ENCODE results near the gene TGIF1. TPM values are rescaled to one million over a fixed set of nuclear protein-coding genes. Genes with fewer than 3 reads are reported as not detected.

Gene TGIF1
- total and polyA plus RNA-seq, 9 of the 15 experiments (the other 6 are each of a cell fraction or from before 2014, with no cell fraction given), result 16.1 to 77.7 (median 44.6) TPM

DNA sequence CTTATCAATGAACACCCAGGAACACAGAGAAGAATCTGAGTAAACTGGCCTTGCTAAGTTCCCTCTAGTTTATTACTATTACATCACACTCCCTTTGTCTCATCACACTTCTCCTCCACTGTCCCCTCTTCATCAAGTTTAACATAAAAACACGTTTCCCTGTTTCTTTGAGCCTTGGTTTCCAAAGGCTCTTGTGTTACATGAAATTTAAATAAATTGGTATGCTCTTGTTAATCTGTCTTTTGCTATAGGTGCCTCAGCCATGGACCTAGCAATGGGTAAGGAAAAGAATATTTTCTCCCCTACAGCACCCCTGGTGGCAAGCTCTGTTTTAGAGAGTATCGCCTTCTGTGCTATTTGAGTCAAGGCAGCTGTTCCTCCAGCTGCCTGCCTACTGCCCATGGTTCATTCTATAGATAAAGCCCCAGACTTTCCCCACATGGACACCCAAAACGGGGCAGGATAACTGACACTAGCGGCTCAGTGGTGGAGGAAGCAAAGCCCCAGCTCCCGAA lies 31.8 kb downstream of the TGIF1 start (continued):
- TF ChIP-seq, protein P1, sequence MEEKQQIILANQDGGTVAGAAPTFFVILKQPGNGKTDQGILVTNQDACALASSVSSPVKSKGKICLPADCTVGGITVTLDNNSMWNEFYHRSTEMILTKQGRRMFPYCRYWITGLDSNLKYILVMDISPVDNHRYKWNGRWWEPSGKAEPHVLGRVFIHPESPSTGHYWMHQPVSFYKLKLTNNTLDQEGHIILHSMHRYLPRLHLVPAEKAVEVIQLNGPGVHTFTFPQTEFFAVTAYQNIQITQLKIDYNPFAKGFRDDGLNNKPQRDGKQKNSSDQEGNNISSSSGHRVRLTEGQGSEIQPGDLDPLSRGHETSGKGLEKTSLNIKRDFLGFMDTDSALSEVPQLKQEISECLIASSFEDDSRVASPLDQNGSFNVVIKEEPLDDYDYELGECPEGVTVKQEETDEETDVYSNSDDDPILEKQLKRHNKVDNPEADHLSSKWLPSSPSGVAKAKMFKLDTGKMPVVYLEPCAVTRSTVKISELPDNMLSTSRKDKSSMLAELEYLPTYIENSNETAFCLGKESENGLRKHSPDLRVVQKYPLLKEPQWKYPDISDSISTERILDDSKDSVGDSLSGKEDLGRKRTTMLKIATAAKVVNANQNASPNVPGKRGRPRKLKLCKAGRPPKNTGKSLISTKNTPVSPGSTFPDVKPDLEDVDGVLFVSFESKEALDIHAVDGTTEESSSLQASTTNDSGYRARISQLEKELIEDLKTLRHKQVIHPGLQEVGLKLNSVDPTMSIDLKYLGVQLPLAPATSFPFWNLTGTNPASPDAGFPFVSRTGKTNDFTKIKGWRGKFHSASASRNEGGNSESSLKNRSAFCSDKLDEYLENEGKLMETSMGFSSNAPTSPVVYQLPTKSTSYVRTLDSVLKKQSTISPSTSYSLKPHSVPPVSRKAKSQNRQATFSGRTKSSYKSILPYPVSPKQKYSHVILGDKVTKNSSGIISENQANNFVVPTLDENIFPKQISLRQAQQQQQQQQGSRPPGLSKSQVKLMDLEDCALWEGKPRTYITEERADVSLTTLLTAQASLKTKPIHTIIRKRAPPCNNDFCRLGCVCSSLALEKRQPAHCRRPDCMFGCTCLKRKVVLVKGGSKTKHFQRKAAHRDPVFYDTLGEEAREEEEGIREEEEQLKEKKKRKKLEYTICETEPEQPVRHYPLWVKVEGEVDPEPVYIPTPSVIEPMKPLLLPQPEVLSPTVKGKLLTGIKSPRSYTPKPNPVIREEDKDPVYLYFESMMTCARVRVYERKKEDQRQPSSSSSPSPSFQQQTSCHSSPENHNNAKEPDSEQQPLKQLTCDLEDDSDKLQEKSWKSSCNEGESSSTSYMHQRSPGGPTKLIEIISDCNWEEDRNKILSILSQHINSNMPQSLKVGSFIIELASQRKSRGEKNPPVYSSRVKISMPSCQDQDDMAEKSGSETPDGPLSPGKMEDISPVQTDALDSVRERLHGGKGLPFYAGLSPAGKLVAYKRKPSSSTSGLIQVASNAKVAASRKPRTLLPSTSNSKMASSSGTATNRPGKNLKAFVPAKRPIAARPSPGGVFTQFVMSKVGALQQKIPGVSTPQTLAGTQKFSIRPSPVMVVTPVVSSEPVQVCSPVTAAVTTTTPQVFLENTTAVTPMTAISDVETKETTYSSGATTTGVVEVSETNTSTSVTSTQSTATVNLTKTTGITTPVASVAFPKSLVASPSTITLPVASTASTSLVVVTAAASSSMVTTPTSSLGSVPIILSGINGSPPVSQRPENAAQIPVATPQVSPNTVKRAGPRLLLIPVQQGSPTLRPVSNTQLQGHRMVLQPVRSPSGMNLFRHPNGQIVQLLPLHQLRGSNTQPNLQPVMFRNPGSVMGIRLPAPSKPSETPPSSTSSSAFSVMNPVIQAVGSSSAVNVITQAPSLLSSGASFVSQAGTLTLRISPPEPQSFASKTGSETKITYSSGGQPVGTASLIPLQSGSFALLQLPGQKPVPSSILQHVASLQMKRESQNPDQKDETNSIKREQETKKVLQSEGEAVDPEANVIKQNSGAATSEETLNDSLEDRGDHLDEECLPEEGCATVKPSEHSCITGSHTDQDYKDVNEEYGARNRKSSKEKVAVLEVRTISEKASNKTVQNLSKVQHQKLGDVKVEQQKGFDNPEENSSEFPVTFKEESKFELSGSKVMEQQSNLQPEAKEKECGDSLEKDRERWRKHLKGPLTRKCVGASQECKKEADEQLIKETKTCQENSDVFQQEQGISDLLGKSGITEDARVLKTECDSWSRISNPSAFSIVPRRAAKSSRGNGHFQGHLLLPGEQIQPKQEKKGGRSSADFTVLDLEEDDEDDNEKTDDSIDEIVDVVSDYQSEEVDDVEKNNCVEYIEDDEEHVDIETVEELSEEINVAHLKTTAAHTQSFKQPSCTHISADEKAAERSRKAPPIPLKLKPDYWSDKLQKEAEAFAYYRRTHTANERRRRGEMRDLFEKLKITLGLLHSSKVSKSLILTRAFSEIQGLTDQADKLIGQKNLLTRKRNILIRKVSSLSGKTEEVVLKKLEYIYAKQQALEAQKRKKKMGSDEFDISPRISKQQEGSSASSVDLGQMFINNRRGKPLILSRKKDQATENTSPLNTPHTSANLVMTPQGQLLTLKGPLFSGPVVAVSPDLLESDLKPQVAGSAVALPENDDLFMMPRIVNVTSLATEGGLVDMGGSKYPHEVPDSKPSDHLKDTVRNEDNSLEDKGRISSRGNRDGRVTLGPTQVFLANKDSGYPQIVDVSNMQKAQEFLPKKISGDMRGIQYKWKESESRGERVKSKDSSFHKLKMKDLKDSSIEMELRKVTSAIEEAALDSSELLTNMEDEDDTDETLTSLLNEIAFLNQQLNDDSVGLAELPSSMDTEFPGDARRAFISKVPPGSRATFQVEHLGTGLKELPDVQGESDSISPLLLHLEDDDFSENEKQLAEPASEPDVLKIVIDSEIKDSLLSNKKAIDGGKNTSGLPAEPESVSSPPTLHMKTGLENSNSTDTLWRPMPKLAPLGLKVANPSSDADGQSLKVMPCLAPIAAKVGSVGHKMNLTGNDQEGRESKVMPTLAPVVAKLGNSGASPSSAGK (IDR thresholded peaks at IDR 0.05), result peak; percentile 16; the same call in 1 of the 2 replicates

Data from K562 (cell line).